ENCODE data around the gene MACROD2. TPM values are rescaled to one million over a fixed set of nuclear protein-coding genes. Genes with fewer than 3 reads are reported as not detected.

Gene MACROD2
- total and polyA plus RNA-seq, 9 donors: 3.7 to 25.5 (median 7.8) TPM

GRCh38 chr20:16078172-16078898 is 2083.0 kb downstream of the MACROD2 start:
- intact Hi-C loops (cut with DNase I): no loop called here
- H3K4me1 ChIP-seq (ENCODE audit: insufficient read depth): peaks cover 6% of the 10 kb centered on the region
- H3K27ac ChIP-seq: no peak overlapping the region
- no peak overlapping the region for H3K4me3 ChIP-seq
- no peak for DNase-seq
- no peaks in the 10 kb centered on the region for H3K27me3 ChIP-seq
- no peaks in the 10 kb centered on the region for H3K9me3 ChIP-seq
- TF ChIP-seq EP300 (IDR thresholded peaks at IDR 0.05): no peak
- no peak for TF ChIP-seq CTCF (IDR thresholded peaks at IDR 0.05)
- TF ChIP-seq POLR2A (IDR thresholded peaks at IDR 0.05): no peak
- 22 to 38% (median 29%) methylated on average over 2 of the region's 2 CpGs for WGBS, 3 donors
- no peaks in the 10 kb centered on the region for H3K36me3 ChIP-seq

- TF ChIP-seq EP300 (IDR thresholded peaks at IDR 0.05) (no peak), CTCF (IDR thresholded peaks at IDR 0.05) (no peak), POLR2A (IDR thresholded peaks at IDR 0.05) (no peak)
- no peaks in the 10 kb centered on the region for H3K27me3 ChIP-seq
- 23 to 59% (median 27%) methylated on average over 1 of the region's 1 CpG for WGBS, 3 donors
- peak overlapping the region in 1 of 2 donors; percentile 4 for H3K27ac ChIP-seq
- H3K4me1 ChIP-seq (ENCODE audit: insufficient read depth): peaks cover 6% of the 10 kb centered on the region
- H3K4me3 ChIP-seq: no peak overlapping the region
- intact Hi-C loops (cut with DNase I): no loop called here
- H3K36me3 ChIP-seq: no peaks in the 10 kb centered on the region
- no peaks in the 10 kb centered on the region for H3K9me3 ChIP-seq
- no peak for DNase-seq
Observed at GRCh38 chr20:16081421-16081820, 2086.1 kb downstream of the MACROD2 start.

GRCh38 chr20:16082051-16082550 is 2086.8 kb downstream of the MACROD2 start:
- no peaks in the 10 kb centered on the region for H3K27me3 ChIP-seq
- no peak for DNase-seq
- no peak overlapping the region for H3K27ac ChIP-seq
- no peak for TF ChIP-seq POLR2A (IDR thresholded peaks at IDR 0.05)
- TF ChIP-seq EP300 (IDR thresholded peaks at IDR 0.05): no peak
- no peak for TF ChIP-seq CTCF (IDR thresholded peaks at IDR 0.05)
- peaks cover 6% of the 10 kb centered on the region for H3K4me1 ChIP-seq (ENCODE audit: insufficient read depth)
- H3K9me3 ChIP-seq: no peaks in the 10 kb centered on the region
- 89 to 100% (median 99%) methylated on average over 2 of the region's 2 CpGs for WGBS, 3 donors
- no peaks in the 10 kb centered on the region for H3K36me3 ChIP-seq
- H3K4me3 ChIP-seq: no peak overlapping the region
- intact Hi-C loops (cut with DNase I): no loop called here

GRCh38 chr20:16083639-16084280 is 2088.4 kb downstream of the MACROD2 start:
- H3K9me3 ChIP-seq: no peaks in the 10 kb centered on the region
- H3K36me3 ChIP-seq: no peaks in the 10 kb centered on the region
- intact Hi-C loops (cut with DNase I): no loop called here
- TF ChIP-seq EP300 (IDR thresholded peaks at IDR 0.05): no peak
- TF ChIP-seq CTCF (IDR thresholded peaks at IDR 0.05): no peak
- TF ChIP-seq POLR2A (IDR thresholded peaks at IDR 0.05): no peak
- DNase-seq: no peak
- peaks cover 6% of the 10 kb centered on the region for H3K4me1 ChIP-seq (ENCODE audit: insufficient read depth)
- no peaks in the 10 kb centered on the region for H3K27me3 ChIP-seq
- H3K4me3 ChIP-seq: no peak overlapping the region
- no peak overlapping the region for H3K27ac ChIP-seq

All from ovary (tissue), 9 donors.